HepG2 (cell line): ENCODE data around the gene AURKA. TPM values are rescaled to one million over a fixed set of nuclear protein-coding genes. Genes with fewer than 3 reads are reported as not detected.

ENCODE experiments used
- ATF1 ChIP-seq: IDR thresholded peaks from 2 replicates; pipeline ENCODE4 v1.6.1; 2016; ENCODE audit warnings: mild to moderate bottlenecking, control low read depth
- CAMTA2 ChIP-seq: sonication (generic); formaldehyde crosslinking; IDR thresholded peaks from 2 replicates; pipeline ENCODE4 v1.4.0; 2020; ENCODE audit warnings: mild to moderate bottlenecking, missing genetic modification reagents, borderline replicate concordance
- ELF3 ChIP-seq: IDR thresholded peaks from 2 replicates; pipeline ENCODE4 v1.6.1; 2016; ENCODE audit warnings: missing genetic modification reagents, missing compliant biosample characterization
- FOXA1 ChIP-seq, 2 experiments: fragments of 450-650 bp in 1 of 2; sonication (generic) in 1 of 2; formaldehyde crosslinking in 1 of 2; IDR thresholded peaks; 2 replicates each; pipeline versions ENCODE4 v1.4.0 to v1.6.1; 2016 to 2020; ENCODE audit warnings: missing genetic modification reagents in 1 of 2
- FUBP1 ChIP-seq: sonication (generic); formaldehyde crosslinking; IDR thresholded peaks from 2 replicates; pipeline ENCODE4 v1.5.1; 2020; ENCODE audit warnings: missing genetic modification reagents, mild to moderate bottlenecking, borderline replicate concordance
- GATAD2A ChIP-seq: IDR thresholded peaks from 2 replicates; pipeline ENCODE4 v1.6.1; 2016
- GTF2F1 ChIP-seq: fragments of 150-350 bp; IDR thresholded peaks from 2 replicates; pipeline ENCODE4 v1.6.1; 2014; ENCODE audit warnings: low read length
- HOXD1 ChIP-seq: sonication (generic); formaldehyde crosslinking; IDR thresholded peaks from 2 replicates; pipeline ENCODE4 v1.5.0; 2020; ENCODE audit warnings: missing genetic modification reagents
- IRF1 ChIP-seq: sonication (generic); formaldehyde crosslinking; IDR thresholded peaks from 2 replicates; pipeline ENCODE4 v1.4.0; 2020; ENCODE audit warnings: low read depth, mild to moderate bottlenecking, missing genetic modification reagents
- MLX ChIP-seq: IDR thresholded peaks from 2 replicates; pipeline ENCODE4 v1.6.1; 2016
- NR3C1 ChIP-seq: sonication (generic); formaldehyde crosslinking; IDR thresholded peaks from 2 replicates; pipeline ENCODE4 v1.4.0; 2020; ENCODE audit warnings: missing genetic modification reagents
- SAFB2 ChIP-seq: sonication (generic); formaldehyde crosslinking; IDR thresholded peaks from 2 replicates; pipeline ENCODE4 v1.5.1; 2020; ENCODE audit warnings: missing genetic modification reagents, low read depth, mild to moderate bottlenecking, borderline replicate concordance
- SOX13 ChIP-seq, 3 experiments: fragments of 450-650 bp in 1 of 3; sonication (generic) in 1 of 3; formaldehyde crosslinking in 1 of 3; IDR thresholded peaks in 2 of 3; conservative IDR thresholded peaks in 1 of 3; 2 replicates each; pipeline versions ENCODE4 v1.5.0 to v1.6.1; 2016 to 2020; ENCODE audit warnings: antibody characterized with exemption in 1 of 3, mild to moderate bottlenecking in 1 of 3, missing compliant biosample characterization in 1 of 3, missing genetic modification reagents in 1 of 3, moderate library complexity in 1 of 3
- SOX6 ChIP-seq, 2 experiments: fragments of 450-650 bp in 1 of 2; sonication (generic) in 1 of 2; formaldehyde crosslinking in 1 of 2; IDR thresholded peaks; 2 replicates each; pipeline versions ENCODE4 v1.4.0 to v1.6.1; 2017 to 2020; ENCODE audit warnings: antibody characterized with exemption in 1 of 2, mild to moderate bottlenecking in 1 of 2, missing genetic modification reagents in 1 of 2
- SP2 ChIP-seq: sonication (generic); formaldehyde crosslinking; IDR thresholded peaks from 2 replicates; pipeline ENCODE4 v1.5.1; 2020; ENCODE audit warnings: mild to moderate bottlenecking, missing genetic modification reagents
- SRY ChIP-seq: sonication (generic); formaldehyde crosslinking; IDR thresholded peaks from 2 replicates; pipeline ENCODE4 v1.8.0; 2022; ENCODE audit warnings: mild to moderate bottlenecking, missing genetic modification reagents
- TGIF2 ChIP-seq: IDR thresholded peaks from 2 replicates; pipeline ENCODE4 v1.6.1; 2016; ENCODE audit warnings: control low read depth, missing compliant biosample characterization
- ZBTB2 ChIP-seq: sonication (generic); formaldehyde crosslinking; IDR thresholded peaks from 2 replicates; pipeline ENCODE4 v1.8.0; 2022; ENCODE audit warnings: low read depth, missing genetic modification reagents
- ZKSCAN5 ChIP-seq: sonication (generic); formaldehyde crosslinking; IDR thresholded peaks from 2 replicates; pipeline ENCODE4 v1.5.1; 2020; ENCODE audit warnings: mild to moderate bottlenecking, missing genetic modification reagents
- ZNF33A ChIP-seq: sonication (generic); formaldehyde crosslinking; IDR thresholded peaks from 2 replicates; pipeline ENCODE4 v1.5.1; 2020; ENCODE audit warnings: missing genetic modification reagents, mild to moderate bottlenecking, moderate library complexity, borderline replicate concordance
- ZNF431 ChIP-seq: sonication (generic); formaldehyde crosslinking; IDR thresholded peaks from 2 replicates; pipeline ENCODE4 v1.9.0; 2022; ENCODE audit warnings: missing genetic modification reagents, low read depth, mild to moderate bottlenecking, borderline replicate concordance
- ZNF570 ChIP-seq: sonication (generic); formaldehyde crosslinking; IDR thresholded peaks from 2 replicates; pipeline ENCODE4 v1.4.0; 2020; ENCODE audit warnings: mild to moderate bottlenecking, missing genetic modification reagents, borderline replicate concordance
- ZNF703 ChIP-seq: sonication (generic); formaldehyde crosslinking; IDR thresholded peaks from 2 replicates; pipeline ENCODE4 v1.5.1; 2020; ENCODE audit warnings: missing genetic modification reagents, mild to moderate bottlenecking, moderate library complexity, borderline replicate concordance
- ZNF710 ChIP-seq: sonication (generic); formaldehyde crosslinking; IDR thresholded peaks from 2 replicates; pipeline ENCODE4 v1.5.0; 2020; ENCODE audit warnings: mild to moderate bottlenecking, missing genetic modification reagents, borderline replicate concordance
- polyA plus RNA-seq, 8 experiments: library from polyadenylated mRNA; depleted of rRNA in 3 of 8; stranded (reverse) in 7 of 8; unstranded in 1 of 8; fragments of >200 nt; fragmentation: Illumina TruSeq in 4 of 8; extraction: Trizol in 4 of 8; gene quantifications; 2 replicates each; pipeline versions ENCODE4 v1.2.1 to v1.2.3, GENCODE V29; 2011 to 2016; ENCODE audit warnings: low read depth in 4 of 8, missing spikeins in 1 of 8, mixed read lengths in 1 of 8; ENCODE audit not compliant: insufficient read depth in 1 of 8
- total RNA-seq, 5 experiments: library from RNA; depleted of rRNA; stranded (reverse); fragments of >200 nt; fragmentation: Illumina TruSeq; extraction: Trizol; gene quantifications; 2 replicates each; pipeline ENCODE4 v1.2.3, GENCODE V29; 2016; ENCODE audit warnings: low read depth in 1 of 5

The AURKA gene
- total and polyA plus RNA-seq, 2 of the 13 experiments (the other 11 are each of a cell fraction or from before 2014, with no cell fraction given) = 96.4 to 224 TPM

- peak; percentile 76 for TF ChIP-seq ZNF710 (CRISPR knock-in tag)
- TF ChIP-seq TGIF2 (CRISPR knock-in tag) = no peak
- TF ChIP-seq ZNF33A = no peak
- TF ChIP-seq SRY (CRISPR knock-in tag) = no peak
- no peak for TF ChIP-seq SP2 (CRISPR knock-in tag)
- no peak for TF ChIP-seq HOXD1 (CRISPR knock-in tag)
- TF ChIP-seq ZNF703 = no peak
- TF ChIP-seq GATAD2A (CRISPR knock-in tag) = 0 out of 2 replicates have a peak, but pooled peaks have one; percentile 13
- TF ChIP-seq FUBP1 (CRISPR knock-in tag) = no peak
- TF ChIP-seq CAMTA2 (CRISPR knock-in tag) = no peak
- TF ChIP-seq ELF3 = peak; percentile 84
- no peak for TF ChIP-seq ZKSCAN5 (CRISPR knock-in tag)
- no peak for TF ChIP-seq SOX6 (IDR thresholded peaks at IDR 0.05)
- TF ChIP-seq SOX6 (CRISPR knock-in tag; IDR thresholded peaks at IDR 0.05) = 0 out of 2 replicates have a peak, but pooled peaks have one; percentile 21
- TF ChIP-seq IRF1 (CRISPR knock-in tag) = no peak
- TF ChIP-seq GTF2F1 = no peak
- TF ChIP-seq ZNF570 (CRISPR knock-in tag) = no peak
- TF ChIP-seq ATF1 (CRISPR knock-in tag) = 0 out of 2 replicates have a peak, but pooled peaks have one; percentile 24
- no peak for TF ChIP-seq MLX (CRISPR knock-in tag)
- TF ChIP-seq SOX13 (IDR thresholded peaks at IDR 0.05) = no peak
- TF ChIP-seq SOX13 (CRISPR knock-in tag; conservative IDR thresholded peaks at IDR 0.05 in 1 of 2, IDR thresholded peaks at IDR 0.05 in 1 of 2) = peak in 1 of 2 experiments; percentile 26; a peak in 1 of 4 replicates
- no peak for TF ChIP-seq ZNF431 (CRISPR knock-in tag)
- no peak for TF ChIP-seq NR3C1 (CRISPR knock-in tag)
- TF ChIP-seq FOXA1 (IDR thresholded peaks at IDR 0.05) = no peak
- 0 out of 2 replicates have a peak, but pooled peaks have one; percentile 26 for TF ChIP-seq FOXA1 (CRISPR knock-in tag; IDR thresholded peaks at IDR 0.05)
- no peak for TF ChIP-seq SAFB2 (CRISPR knock-in tag)
- TF ChIP-seq ZBTB2 (CRISPR knock-in tag) = no peak
These were observed 43.7 kb downstream of the AURKA start (continued) for GRCh38 chr20:56348305-56348693.
